H1 (cell line): ENCODE results near the gene BCL3. TPM values are rescaled to one million over a fixed set of nuclear protein-coding genes. Genes with fewer than 3 reads are reported as not detected.
A peak's percentile ranks its signal among the peaks of the same experiment; 100 is the strongest.

Experiments
- POLR2AphosphoS5 ChIP-seq: IDR thresholded peaks from 2 replicates; pipeline ENCODE4 v1.6.1; 2011; ENCODE audit warnings: low read depth, low read length
- TAF7 ChIP-seq: optimal IDR thresholded peaks from 2 replicates; pipeline ENCODE3; 2011; ENCODE audit warnings: low read depth, mild to moderate bottlenecking, inconsistent platforms, low read length, moderate library complexity, borderline replicate concordance
- TBP ChIP-seq: IDR thresholded peaks from 2 replicates; pipeline ENCODE4 v1.6.1; 2011; ENCODE audit warnings: low read depth, low read length, improper control_type of control experiment
- microRNA-seq, 2 experiments: library from miRNA; unstranded; fragments of <30 nt; microRNA quantifications; one replicate each; pipeline versions ENCODE4 to v1.2.0, GENCODE V29; 2016 to 2020; ENCODE audit warnings: borderline microRNAs expressed in 2 of 2, borderline number of aligned reads in 2 of 2, borderline replicate concordance in 1 of 2
- polyA plus RNA-seq, 7 experiments: library from polyadenylated mRNA; depleted of rRNA in 3 of 7; stranded (reverse) in 5 of 7; unstranded in 2 of 7; fragments of >200 nt in 5 of 7; fragments of 200-250 nt in 2 of 7; gene quantifications; 1 replicate in 5 of 7; 2 replicates in 1 of 7; 4 replicates in 1 of 7; pipeline versions ENCODE4 v1.2.1 to v1.2.3, GENCODE V29; 2011 to 2013; ENCODE audit warnings: missing spikeins in 2 of 7, mixed read lengths in 2 of 7
- small RNA-seq: library from polyadenylated mRNA; stranded (forward); fragments of <200 nt; extraction: miRNeasy Mini kit (QIAGEN cat#:217004); gene quantifications from one replicate; pipeline ENCODE3, GENCODE V24; 2013; ENCODE audit not compliant: insufficient read depth
- total RNA-seq: library from RNA; stranded (reverse); fragmentation: NEBNext Ultra II Directional; extraction: Animal tissue kit (Norgen Biotek cat#: 25700); gene quantifications from 2 replicates; pipeline ENCODE4 v1.2.1, GENCODE V29; 2021

The BCL3 gene
- total and polyA plus RNA-seq, 2 of the 8 experiments (the other 6 are each of a cell fraction or from before 2014, with no cell fraction given), result 0.88 to 2.4 TPM

- TF ChIP-seq TAF7, result peak; percentile 9
- peak; percentile 28; the same call in 1 of the 2 replicates for TF ChIP-seq TBP
- TF ChIP-seq POLR2AphosphoS5, result peak; percentile 50; the same call in 1 of the 2 replicates
Observed at GRCh38 chr19:44808463-44809371, 60.2 kb downstream of the BCL3 start, which contains the start of gene BCAM (continued).

Small RNAs within 50 kb of the gene (microRNA-seq; reads per million reads assigned to microRNA genes)
- 0 reads per million in 2 experiments for gene MIR8085

Small RNAs within 50 kb of the gene (small RNA-seq; reads per million reads assigned to genes)
- gene RF00156 (not detected), gene RF00285 (not detected)

Other genes with a start within 250 kb of the BCL3 start
- 7.3 and 8.5 TPM in 2 replicates for gene ZNF180, start 248.2 kb upstream of the BCL3 start, total RNA-seq
- gene ZNF180, start 248.2 kb upstream of the BCL3 start, polyA plus RNA-seq (2011; rRNA removed), result 1.2 and 1.3 TPM in 2 replicates
- gene CEACAM20, start 219.0 kb upstream of the BCL3 start, total RNA-seq, result not detected in 2 replicates
- not detected in 2 replicates for gene CEACAM20, start 219.0 kb upstream of the BCL3 start, polyA plus RNA-seq (2011; rRNA removed)
- not detected in 2 replicates for gene IGSF23, start 135.1 kb upstream of the BCL3 start, total RNA-seq
- gene IGSF23, start 135.1 kb upstream of the BCL3 start, polyA plus RNA-seq (2011; rRNA removed), result not detected in 2 replicates
- 13.3 and 14.1 TPM in 2 replicates for gene PVR, start 104.8 kb upstream of the BCL3 start, total RNA-seq
- gene PVR, start 104.8 kb upstream of the BCL3 start, polyA plus RNA-seq (2011; rRNA removed), result 14.8 and 16.9 TPM in 2 replicates
- 2.7 and 3.1 TPM in 2 replicates for gene CEACAM19, start 77.2 kb upstream of the BCL3 start, total RNA-seq
- 3.4 and 4.0 TPM in 2 replicates for gene CEACAM19, start 77.2 kb upstream of the BCL3 start, polyA plus RNA-seq (2011; rRNA removed)
- gene CEACAM16, start 49.6 kb upstream of the BCL3 start, total RNA-seq, result not detected in 2 replicates
- gene CEACAM16, start 49.6 kb upstream of the BCL3 start, polyA plus RNA-seq (2011; rRNA removed), result not detected in 2 replicates
- 17.4 and 19.2 TPM in 2 replicates for gene CBLC, start 29.2 kb downstream of the BCL3 start, total RNA-seq
- gene CBLC, start 29.2 kb downstream of the BCL3 start, polyA plus RNA-seq (2011; rRNA removed), result 35.7 and 53.4 TPM in 2 replicates
- gene BCAM, start 60.4 kb downstream of the BCL3 start, total RNA-seq, result 81.4 and 83.0 TPM in 2 replicates
- gene BCAM, start 60.4 kb downstream of the BCL3 start, polyA plus RNA-seq (2011; rRNA removed), result 32.5 and 84.3 TPM in 2 replicates
- 181 and 184 TPM in 2 replicates for gene NECTIN2, start 97.6 kb downstream of the BCL3 start, total RNA-seq
- 237 and 318 TPM in 2 replicates for gene NECTIN2, start 97.6 kb downstream of the BCL3 start, polyA plus RNA-seq (2011; rRNA removed)
- 178 and 179 TPM in 2 replicates for gene TOMM40, start 142.5 kb downstream of the BCL3 start, total RNA-seq
- gene TOMM40, start 142.5 kb downstream of the BCL3 start, polyA plus RNA-seq (2011; rRNA removed), result 154 and 189 TPM in 2 replicates
- 629 and 679 TPM in 2 replicates for gene APOE, start 157.1 kb downstream of the BCL3 start, total RNA-seq
- 1,258 and 1,819 TPM in 2 replicates for gene APOE, start 157.1 kb downstream of the BCL3 start, polyA plus RNA-seq (2011; rRNA removed)
- gene APOC1, start 165.9 kb downstream of the BCL3 start, total RNA-seq, result 78.2 and 87.8 TPM in 2 replicates
- gene APOC1, start 165.9 kb downstream of the BCL3 start, polyA plus RNA-seq (2011; rRNA removed), result 55.8 and 93.6 TPM in 2 replicates
- not detected in 2 replicates for gene APOC4, start 193.5 kb downstream of the BCL3 start, total RNA-seq
- gene APOC4, start 193.5 kb downstream of the BCL3 start, polyA plus RNA-seq (2011; rRNA removed), result not detected in 2 replicates
- gene APOC2, start 197.3 kb downstream of the BCL3 start, total RNA-seq, result not detected in 2 replicates
- gene APOC2, start 197.3 kb downstream of the BCL3 start, polyA plus RNA-seq (2011; rRNA removed), result not detected in 2 replicates
- 84.8 and 95.8 TPM in 2 replicates for gene CLPTM1, start 206.7 kb downstream of the BCL3 start, total RNA-seq
- gene CLPTM1, start 206.7 kb downstream of the BCL3 start, polyA plus RNA-seq (2011; rRNA removed), result 108 and 140 TPM in 2 replicates